Brain microvascular endothelial cell (primary cell): Measurements from ENCODE around the gene EZH2.

ENCODE experiments used
- DNase-seq: peaks from one replicate; pipeline ENCODE4 v3.0.0-alpha.2; 2020
- H3K27ac ChIP-seq: fragments of 250-450 bp; sonication (Bioruptor Pico); 2 replicates; pipeline ENCODE4 v1.5.1; 2020; ENCODE audit warnings: mild to moderate bottlenecking, moderate library complexity
- H3K27me3 ChIP-seq: fragments of 250-450 bp; sonication (Bioruptor Pico); replicated peaks from 2 replicates; pipeline ENCODE4 v1.5.1; 2020; ENCODE audit warnings: mild to moderate bottlenecking
- H3K36me3 ChIP-seq: fragments of 250-450 bp; sonication (Bioruptor Pico); replicated peaks from 2 replicates; pipeline ENCODE4 v1.5.1; 2020; ENCODE audit warnings: mild to moderate bottlenecking
- H3K4me3 ChIP-seq: 2 replicates; pipeline ENCODE4 v1.5.1; 2011; ENCODE audit warnings: low read depth, mild to moderate bottlenecking, control low read depth, low read length, moderate library complexity
- CTCF ChIP-seq: IDR thresholded peaks from 2 replicates; pipeline ENCODE4 v1.5.1; 2011; ENCODE audit warnings: low read depth, mild to moderate bottlenecking, moderate library complexity, low read length, control low read depth, inconsistent platforms; ENCODE audit errors: missing control alignments
- in situ Hi-C: cut with HindIII; loops from 2 replicates; pipeline ENCODE4 v1.10.0; 2017; ENCODE audit warnings: low sequenced_read_pairs, low pct_ligation_motif_present

Gene EZH2

GRCh38 chr7:148838905-148839304 lies 45.2 kb downstream of the EZH2 start:
- Histone ChIP-seq H3K27me3 (no peaks in the 10 kb centered on the region), H3K4me3 (no peak overlapping the region), H3K27ac (no peak overlapping the region), H3K36me3 (no peaks in the 10 kb centered on the region)
- in situ Hi-C loops, result no loop called here
- TF ChIP-seq CTCF, result no peak
- DNase-seq, result no peak

- DNase-seq, result no peak
- no peak overlapping the region for H3K27ac ChIP-seq
- no peak for TF ChIP-seq CTCF
- H3K27me3 ChIP-seq, result no peaks in the 10 kb centered on the region
- H3K4me3 ChIP-seq, result no peak overlapping the region
- H3K36me3 ChIP-seq, result no peaks in the 10 kb centered on the region
- in situ Hi-C loops, result no loop called here
Measured at GRCh38 chr7:148835854-148836253, 48.2 kb downstream of the EZH2 start.

GRCh38 chr7:148834605-148835004 lies 49.5 kb downstream of the EZH2 start:
- Histone ChIP-seq H3K4me3 (no peak overlapping the region), H3K36me3 (no peaks in the 10 kb centered on the region), H3K27ac (no peak overlapping the region), H3K27me3 (no peaks in the 10 kb centered on the region)
- in situ Hi-C loops, result no loop called here
- DNase-seq, result no peak
- no peak for TF ChIP-seq CTCF

- in situ Hi-C loops, result no loop called here
- no peak for DNase-seq
- TF ChIP-seq CTCF, result no peak
- H3K27me3 ChIP-seq, result no peaks in the 10 kb centered on the region
- H3K4me3 ChIP-seq, result no peak overlapping the region
- no peaks in the 10 kb centered on the region for H3K36me3 ChIP-seq
- H3K27ac ChIP-seq, result no peak overlapping the region
Measured at GRCh38 chr7:148831782-148832181, 52.3 kb downstream of the EZH2 start.

- Histone ChIP-seq H3K4me3 (no peak overlapping the region), H3K27ac (no peak overlapping the region), H3K27me3 (no peaks in the 10 kb centered on the region), H3K36me3 (no peaks in the 10 kb centered on the region)
- no peak for DNase-seq
- no peak for TF ChIP-seq CTCF
- in situ Hi-C loops, result no loop called here
Measured at GRCh38 chr7:148830897-148831692, 53.0 kb downstream of the EZH2 start.

- Histone ChIP-seq H3K36me3 (no peaks in the 10 kb centered on the region), H3K4me3 (no peak overlapping the region), H3K27me3 (no peaks in the 10 kb centered on the region), H3K27ac (no peak overlapping the region)
- no peak for TF ChIP-seq CTCF
- no peak for DNase-seq
- in situ Hi-C loops, result no loop called here
Measured at GRCh38 chr7:148828965-148829364, 55.1 kb downstream of the EZH2 start.
